HFFc6 (cell line): ENCODE measurements around the gene CYYR1. TPM values are rescaled to one million over a fixed set of nuclear protein-coding genes. Genes with fewer than 3 reads are reported as not detected.

Experiments used
- DNase-seq: peaks from one replicate; pipeline ENCODE4 v3.0.0-alpha.2; 2018
- H3K27ac Mint-ChIP-seq: 2 replicates; pipeline ENCODE4 v1.8.0; 2020; ENCODE audit warnings: mild to moderate bottlenecking, mixed read lengths
- H3K27me3 Mint-ChIP-seq: 2 replicates; pipeline ENCODE4 v1.8.0; 2021; ENCODE audit warnings: mild to moderate bottlenecking, moderate library complexity, mixed read lengths; ENCODE audit not compliant: insufficient read depth
- H3K36me3 Mint-ChIP-seq: 2 replicates; pipeline ENCODE4 v1.8.0; 2021; ENCODE audit warnings: low read depth, mixed read lengths
- H3K4me1 Mint-ChIP-seq: 2 replicates; pipeline ENCODE4 v1.8.0; 2020; ENCODE audit warnings: low read depth, mixed read lengths
- H3K4me3 Mint-ChIP-seq: 2 replicates; pipeline ENCODE4 v1.8.0; 2020; ENCODE audit warnings: mild to moderate bottlenecking, moderate library complexity, mixed read lengths
- H3K9me3 Mint-ChIP-seq: 2 replicates; pipeline ENCODE4 v1.8.0; 2020; ENCODE audit warnings: mild to moderate bottlenecking, mixed read lengths
- CTCF ChIP-seq: fragments of 200-600 bp; sonication (generic); IDR thresholded peaks from 2 replicates; pipeline ENCODE4 v1.5.0; 2021; ENCODE audit warnings: antibody characterized with exemption, mild to moderate bottlenecking
- total RNA-seq, 6 experiments: library from RNA; stranded (reverse); fragmentation: NEBNext Ultra II Directional; extraction: Animal tissue kit (Norgen Biotek cat#: 25700); gene quantifications; 2 replicates in 1 of 6; 3 replicates in 5 of 6; pipeline ENCODE4 v1.2.3, GENCODE V29; 2021

The CYYR1 gene
- total RNA-seq, 6 experiments from 2014 or later = not detected

DNA sequence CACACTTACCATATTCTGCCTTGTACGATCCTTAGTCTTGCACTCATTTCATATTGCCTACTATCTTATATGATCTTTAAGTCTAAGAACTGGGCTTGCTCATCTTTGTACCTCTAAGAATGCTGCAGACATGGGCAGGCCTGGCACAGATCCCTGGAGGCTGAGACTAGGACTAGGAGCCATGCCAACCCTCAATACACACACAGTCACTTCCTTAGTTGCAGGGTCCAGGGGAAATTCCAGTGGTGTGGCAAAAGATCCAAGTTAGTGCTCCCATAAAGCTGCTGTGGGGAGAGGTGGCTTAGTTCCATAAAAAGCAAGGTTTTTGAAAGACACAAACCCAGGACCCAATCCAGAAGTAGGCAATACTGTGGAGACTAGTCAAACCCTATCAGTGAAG, 59.9 kb downstream of the CYYR1 start:
- no peak overlapping the region for H3K4me3 Mint-ChIP-seq
- H3K27ac Mint-ChIP-seq = no peak overlapping the region
- no peak for DNase-seq
- H3K36me3 Mint-ChIP-seq = no peaks in the 10 kb centered on the region
- no peak for TF ChIP-seq CTCF
- H3K4me1 Mint-ChIP-seq = no peaks in the 10 kb centered on the region
- peaks cover 11% of the 10 kb centered on the region for H3K9me3 Mint-ChIP-seq
- no peaks in the 10 kb centered on the region for H3K27me3 Mint-ChIP-seq

DNA sequence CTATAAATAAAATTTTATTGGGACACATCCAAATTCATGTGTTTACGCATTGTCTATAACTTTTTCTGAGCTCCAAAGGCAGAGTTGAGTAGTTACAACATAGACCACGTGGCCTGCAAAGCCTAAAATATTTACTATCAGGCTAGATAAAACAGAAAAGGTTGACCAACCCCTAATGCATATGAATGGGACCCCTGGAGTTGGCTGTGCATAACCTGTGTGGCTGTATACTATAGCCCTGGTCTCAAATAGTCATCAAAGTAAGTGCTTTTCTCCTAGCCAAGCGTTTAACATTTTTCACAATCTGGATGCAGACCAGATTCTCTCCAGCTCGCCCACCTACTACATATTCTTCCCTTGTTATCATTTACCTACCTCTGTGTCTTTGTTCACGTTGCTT, 60.4 kb downstream of the CYYR1 start:
- no peak for TF ChIP-seq CTCF
- peaks cover 9% of the 10 kb centered on the region for H3K9me3 Mint-ChIP-seq
- H3K4me1 Mint-ChIP-seq = no peaks in the 10 kb centered on the region
- H3K27me3 Mint-ChIP-seq = no peaks in the 10 kb centered on the region
- H3K36me3 Mint-ChIP-seq = no peaks in the 10 kb centered on the region
- H3K27ac Mint-ChIP-seq = no peak overlapping the region
- no peak for DNase-seq
- no peak overlapping the region for H3K4me3 Mint-ChIP-seq

DNA sequence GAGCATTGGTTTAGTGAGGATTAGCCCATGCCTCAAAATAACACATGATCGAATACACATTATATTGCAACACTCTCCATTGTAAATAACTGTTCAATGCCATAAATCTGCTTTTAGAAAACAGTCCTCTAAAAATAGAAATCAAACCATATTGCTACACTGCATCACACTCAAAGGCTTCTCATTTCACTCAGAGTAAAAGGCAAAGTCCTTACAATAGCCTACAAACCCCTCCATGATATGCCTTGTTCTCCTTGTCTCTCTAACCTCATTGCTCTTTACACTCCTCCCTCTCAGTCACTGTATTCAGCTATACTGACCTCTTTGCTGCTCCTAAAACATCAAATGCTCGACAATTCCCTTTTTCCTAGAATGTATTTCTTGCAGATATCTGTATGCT, 64.2 kb downstream of the CYYR1 start:
- no peak overlapping the region for H3K4me3 Mint-ChIP-seq
- H3K27me3 Mint-ChIP-seq = no peaks in the 10 kb centered on the region
- no peak for DNase-seq
- TF ChIP-seq CTCF = no peak
- no peaks in the 10 kb centered on the region for H3K36me3 Mint-ChIP-seq
- H3K27ac Mint-ChIP-seq = no peak overlapping the region
- peaks cover 4% of the 10 kb centered on the region for H3K9me3 Mint-ChIP-seq
- no peaks in the 10 kb centered on the region for H3K4me1 Mint-ChIP-seq

DNA sequence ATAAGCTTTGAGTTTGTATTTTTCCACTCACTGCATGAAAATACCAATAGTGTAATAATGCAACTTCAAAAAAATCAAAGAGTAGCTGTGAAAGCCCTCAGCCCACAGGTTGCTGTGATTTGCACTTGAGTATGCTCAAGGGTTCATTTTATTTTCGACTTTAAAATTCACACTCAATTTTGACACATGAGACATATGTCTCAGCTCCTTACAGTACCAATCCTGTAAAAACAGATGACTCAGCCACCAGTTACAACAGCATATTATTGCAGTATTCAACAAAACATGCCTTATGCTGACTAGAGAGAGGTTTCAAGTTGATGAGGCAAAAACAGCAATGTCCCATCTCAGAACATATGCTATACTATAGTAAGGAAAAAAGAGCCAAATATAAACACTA, 66.1 kb downstream of the CYYR1 start:
- no peak for TF ChIP-seq CTCF
- Mint-ChIP-seq H3K4me1 (no peaks in the 10 kb centered on the region), H3K27me3 (no peaks in the 10 kb centered on the region), H3K4me3 (no peak overlapping the region), H3K36me3 (no peaks in the 10 kb centered on the region), H3K9me3 (peaks cover 4% of the 10 kb centered on the region), H3K27ac (no peak overlapping the region)
- no peak for DNase-seq

- H3K36me3 Mint-ChIP-seq = no peaks in the 10 kb centered on the region
- H3K4me3 Mint-ChIP-seq = no peak overlapping the region
- no peaks in the 10 kb centered on the region; the same call in 1 of the 2 replicates for H3K27me3 Mint-ChIP-seq
- TF ChIP-seq CTCF = no peak
- DNase-seq = no peak
- no peaks in the 10 kb centered on the region for H3K4me1 Mint-ChIP-seq
- no peak overlapping the region for H3K27ac Mint-ChIP-seq
- peaks cover 9% of the 10 kb centered on the region for H3K9me3 Mint-ChIP-seq
Observed at GRCh38 chr21:26505211-26505610, 67.9 kb downstream of the CYYR1 start.

GRCh38 chr21:26503414-26503813, 69.7 kb downstream of the CYYR1 start:
- H3K4me1 Mint-ChIP-seq = no peaks in the 10 kb centered on the region

More at GRCh38 chr21:26503414-26503813, 69.7 kb downstream of the CYYR1 start:
- TF ChIP-seq CTCF = no peak
- no peak for DNase-seq
- no peak overlapping the region for H3K27ac Mint-ChIP-seq
- H3K27me3 Mint-ChIP-seq = peaks cover 2% of the 10 kb centered on the region; the same call in 1 of the 2 replicates
- H3K4me3 Mint-ChIP-seq = no peak overlapping the region
- H3K9me3 Mint-ChIP-seq = peaks cover 22% of the 10 kb centered on the region
- peaks cover 5% of the 10 kb centered on the region; the same call in 1 of the 2 replicates for H3K36me3 Mint-ChIP-seq
